Effector memory CD4-positive, alpha-beta T cell (primary cell): Measurements from ENCODE around the gene CHRM4.

Experiments used
- DNase-seq, 3 donors: peaks; one replicate each; pipeline ENCODE4 v3.0.0-alpha.2; 2020
- H3K27ac ChIP-seq: 2 replicates; pipeline ENCODE4 v1.7.0; 2013; ENCODE audit warnings: mild to moderate bottlenecking, low read length, moderate library complexity; ENCODE audit not compliant: insufficient read depth, poor library complexity, severe bottlenecking
- H3K27me3 ChIP-seq: replicated peaks from 2 replicates; pipeline ENCODE4 v1.7.0; 2013; ENCODE audit warnings: mild to moderate bottlenecking, low read length; ENCODE audit not compliant: insufficient read depth, control insufficient read depth, poor library complexity, severe bottlenecking
- H3K36me3 ChIP-seq: 2 replicates; pipeline ENCODE4 v1.7.0; 2013; ENCODE audit warnings: mild to moderate bottlenecking, low read length, moderate library complexity; ENCODE audit not compliant: control insufficient read depth, insufficient read depth
- H3K4me1 ChIP-seq: 2 replicates; pipeline ENCODE4 v1.7.0; 2013; ENCODE audit warnings: low read length, mild to moderate bottlenecking; ENCODE audit not compliant: control insufficient read depth, insufficient read depth, poor library complexity, severe bottlenecking
- H3K4me3 ChIP-seq: 2 replicates; pipeline ENCODE4 v1.7.0; 2013; ENCODE audit warnings: low read length, low read depth, mild to moderate bottlenecking; ENCODE audit not compliant: insufficient read depth, poor library complexity, severe bottlenecking
- H3K9me3 ChIP-seq: 2 replicates; pipeline ENCODE4 v1.7.0; 2013; ENCODE audit warnings: mild to moderate bottlenecking, low read length, moderate library complexity; ENCODE audit not compliant: control insufficient read depth

CHRM4 gene

GRCh38 chr11:46388619-46389449 lies 2.7 kb downstream of the CHRM4 start:
- Histone ChIP-seq H3K4me3 (no peak overlapping the region), H3K4me1 (peaks cover 37% of the 10 kb centered on the region), H3K27me3 (peaks cover 36% of the 10 kb centered on the region), H3K27ac (no peak overlapping the region), H3K9me3 (no peaks in the 10 kb centered on the region), H3K36me3 (no peaks in the 10 kb centered on the region)
- DNase-seq, result no peak

GRCh38 chr11:46387919-46388618 lies 3.5 kb downstream of the CHRM4 start:
- H3K27me3 ChIP-seq, result peaks cover 43% of the 10 kb centered on the region
- H3K4me1 ChIP-seq, result peaks cover 36% of the 10 kb centered on the region
- H3K36me3 ChIP-seq, result no peaks in the 10 kb centered on the region
- H3K27ac ChIP-seq, result no peak overlapping the region
- no peaks in the 10 kb centered on the region for H3K9me3 ChIP-seq
- DNase-seq, result no peak
- H3K4me3 ChIP-seq, result no peak overlapping the region

DNA sequence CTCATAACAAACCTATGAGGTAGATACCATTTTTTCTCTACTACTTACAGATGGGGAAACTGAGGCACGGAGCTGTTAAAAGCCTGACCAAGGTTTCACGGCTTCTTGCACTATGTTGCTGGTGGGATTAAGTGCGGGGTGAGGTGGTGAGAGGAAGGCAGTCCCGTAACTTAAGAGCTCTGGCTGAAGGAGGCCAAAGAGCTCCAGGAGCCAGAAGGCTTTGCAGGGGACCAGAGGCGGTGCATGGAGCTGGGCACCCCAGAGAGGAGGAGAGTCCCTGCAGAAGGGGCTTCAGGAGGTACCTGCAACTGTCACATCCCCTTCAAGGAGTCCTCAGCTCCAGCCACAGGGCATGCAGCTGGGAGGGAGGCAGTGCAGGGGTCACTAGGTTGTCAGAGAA lies 4.1 kb downstream of the CHRM4 start:
- Histone ChIP-seq H3K4me1 (peaks cover 34% of the 10 kb centered on the region), H3K36me3 (no peaks in the 10 kb centered on the region), H3K27ac (no peak overlapping the region), H3K27me3 (peaks cover 49% of the 10 kb centered on the region), H3K9me3 (no peaks in the 10 kb centered on the region), H3K4me3 (no peak overlapping the region)
- DNase-seq, result no peak

DNA sequence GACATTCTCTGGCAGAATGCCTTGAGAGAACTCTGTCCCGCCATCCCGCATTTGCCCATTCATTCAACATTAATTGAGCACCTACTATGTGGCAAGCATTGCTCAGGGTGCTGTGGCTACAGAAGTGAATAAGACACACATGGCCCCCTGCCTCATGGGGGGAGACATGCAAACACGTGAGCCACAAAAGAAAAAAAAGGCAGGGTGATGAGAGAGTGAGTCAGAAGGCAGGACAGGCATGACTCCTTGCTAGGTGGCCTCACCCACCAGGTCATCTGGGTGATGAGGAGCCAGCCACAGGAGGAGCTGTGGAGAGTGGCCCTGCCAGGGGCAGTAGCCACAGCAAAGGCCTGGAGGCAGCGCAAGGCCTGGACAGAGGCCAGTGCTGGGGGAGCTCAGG lies 4.9 kb downstream of the CHRM4 start:
- peaks cover 49% of the 10 kb centered on the region for H3K27me3 ChIP-seq
- H3K9me3 ChIP-seq, result no peaks in the 10 kb centered on the region
- peaks cover 38% of the 10 kb centered on the region for H3K4me1 ChIP-seq
- no peaks in the 10 kb centered on the region for H3K36me3 ChIP-seq
- no peak overlapping the region for H3K4me3 ChIP-seq
- DNase-seq, result no peak
- H3K27ac ChIP-seq, result no peak overlapping the region

- Histone ChIP-seq H3K27me3 (peaks cover 46% of the 10 kb centered on the region), H3K9me3 (no peaks in the 10 kb centered on the region), H3K27ac (no peak overlapping the region), H3K4me3 (no peak overlapping the region), H3K4me1 (peaks cover 34% of the 10 kb centered on the region), H3K36me3 (no peaks in the 10 kb centered on the region)
- no peak for DNase-seq
Measured at GRCh38 chr11:46386005-46386578, 5.5 kb downstream of the CHRM4 start.

GRCh38 chr11:46385169-46386004 lies 6.2 kb downstream of the CHRM4 start:
- Histone ChIP-seq H3K27ac (no peak overlapping the region), H3K4me1 (peaks cover 28% of the 10 kb centered on the region), H3K27me3 (peaks cover 39% of the 10 kb centered on the region), H3K4me3 (no peak overlapping the region), H3K36me3 (no peaks in the 10 kb centered on the region), H3K9me3 (no peaks in the 10 kb centered on the region)
- no peak for DNase-seq

DNA sequence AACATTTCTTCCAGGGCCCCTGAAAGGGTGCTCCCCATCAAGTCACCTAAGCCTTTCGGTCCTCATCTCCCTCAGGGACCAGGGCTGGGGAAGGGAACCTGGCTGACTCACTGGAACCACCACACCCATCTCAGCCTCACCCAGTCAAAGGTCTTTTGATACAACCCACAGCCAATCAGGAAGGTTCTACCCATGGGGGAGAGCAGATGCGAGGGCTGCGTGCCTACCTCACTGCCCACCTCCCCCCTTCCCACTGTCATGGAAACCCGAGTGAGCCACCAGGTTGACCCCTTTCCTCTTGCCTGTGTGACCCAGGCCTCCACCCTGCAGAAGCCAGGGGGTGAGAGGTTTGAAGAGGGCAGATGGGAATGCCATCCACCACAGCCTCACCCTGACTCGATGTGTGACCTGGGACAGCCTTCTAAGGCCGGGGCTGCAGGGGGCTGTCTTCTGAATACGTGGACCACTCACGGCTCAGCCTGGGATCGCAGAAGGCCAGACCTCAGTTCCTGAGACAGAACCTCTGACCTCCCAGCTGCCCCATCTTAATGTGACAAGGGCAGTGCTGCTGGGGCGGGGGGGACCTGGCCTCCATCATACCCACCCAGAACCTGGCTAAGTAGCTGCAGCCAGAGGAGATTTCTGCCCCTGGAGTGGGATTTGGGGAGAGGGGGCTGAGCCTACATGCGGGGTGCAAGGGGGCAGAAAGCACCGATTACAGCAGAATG lies 7.4 kb downstream of the CHRM4 start:
- H3K27me3 ChIP-seq, result peaks cover 26% of the 10 kb centered on the region
- H3K4me1 ChIP-seq, result peaks cover 17% of the 10 kb centered on the region
- no peak overlapping the region for H3K27ac ChIP-seq
- no peak overlapping the region for H3K4me3 ChIP-seq
- no peak for DNase-seq
- H3K9me3 ChIP-seq, result no peaks in the 10 kb centered on the region
- H3K36me3 ChIP-seq, result no peaks in the 10 kb centered on the region

- Histone ChIP-seq H3K27ac (no peak overlapping the region), H3K4me3 (no peak overlapping the region), H3K4me1 (peaks cover 16% of the 10 kb centered on the region), H3K36me3 (peaks cover 3% of the 10 kb centered on the region), H3K27me3 (peaks cover 20% of the 10 kb centered on the region), H3K9me3 (no peaks in the 10 kb centered on the region)
- DNase-seq, result no peak
Measured at GRCh38 chr11:46383404-46383758, 8.2 kb downstream of the CHRM4 start.

- Histone ChIP-seq H3K4me3 (peak overlapping the region; percentile 60), H3K27me3 (peaks cover 17% of the 10 kb centered on the region), H3K4me1 (peaks cover 11% of the 10 kb centered on the region), H3K27ac (no peak overlapping the region), H3K36me3 (peaks cover 8% of the 10 kb centered on the region), H3K9me3 (no peaks in the 10 kb centered on the region)
- DNase-seq, result no peak
Measured at GRCh38 chr11:46382646-46383403, 8.8 kb downstream of the CHRM4 start.
